HepG2 (cell line): ENCODE data around the gene PDIA6. TPM values are rescaled to one million over a fixed set of nuclear protein-coding genes. Genes with fewer than 3 reads are reported as not detected.

Experiments
- CBX5 ChIP-seq: sonication (generic); formaldehyde crosslinking; IDR thresholded peaks from 2 replicates; pipeline ENCODE4 v1.4.0; 2020; ENCODE audit warnings: missing genetic modification reagents, borderline replicate concordance
- DMTF1 ChIP-seq: sonication (generic); formaldehyde crosslinking; IDR thresholded peaks from 2 replicates; pipeline ENCODE4 v1.4.0; 2020; ENCODE audit warnings: mild to moderate bottlenecking, missing genetic modification reagents
- MXD3 ChIP-seq: IDR thresholded peaks from 2 replicates; pipeline ENCODE4 v1.6.1; 2016; ENCODE audit warnings: mild to moderate bottlenecking, missing biosample characterization, missing genetic modification reagents
- NFYC ChIP-seq: IDR thresholded peaks from 2 replicates; pipeline ENCODE4 v1.6.1; 2016; ENCODE audit warnings: missing genetic modification reagents, missing compliant biosample characterization
- NR0B2 ChIP-seq: sonication (generic); formaldehyde crosslinking; IDR thresholded peaks from 2 replicates; pipeline ENCODE4 v1.4.0; 2020; ENCODE audit warnings: mild to moderate bottlenecking, missing genetic modification reagents
- PHF21A ChIP-seq: sonication (generic); formaldehyde crosslinking; IDR thresholded peaks from 2 replicates; pipeline ENCODE4 v1.5.0; 2020; ENCODE audit warnings: mild to moderate bottlenecking, missing genetic modification reagents
- RARA ChIP-seq: IDR thresholded peaks from 2 replicates; pipeline ENCODE4 v1.6.1; 2016; ENCODE audit warnings: missing genetic modification reagents, missing compliant biosample characterization
- RNF2 ChIP-seq: fragments of 450-650 bp; conservative IDR thresholded peaks from 2 replicates; pipeline ENCODE4 v1.6.1; 2016; ENCODE audit warnings: low read depth
- SAP130 ChIP-seq: IDR thresholded peaks from 2 replicates; pipeline ENCODE4 v1.6.1; 2016; ENCODE audit warnings: low read depth
- TRAFD1 ChIP-seq: sonication (generic); formaldehyde crosslinking; IDR thresholded peaks from 2 replicates; pipeline ENCODE4 v1.5.1; 2020; ENCODE audit warnings: missing genetic modification reagents, mild to moderate bottlenecking, borderline replicate concordance
- XBP1 ChIP-seq: sonication (generic); formaldehyde crosslinking; IDR thresholded peaks from 2 replicates; pipeline ENCODE4 v1.5.0; 2020; ENCODE audit warnings: missing genetic modification reagents
- ZFP36L1 ChIP-seq: sonication (generic); formaldehyde crosslinking; IDR thresholded peaks from 2 replicates; pipeline ENCODE4 v1.8.0; 2022; ENCODE audit warnings: mild to moderate bottlenecking, missing genetic modification reagents, moderate library complexity
- ZHX2 ChIP-seq, 2 experiments: sonication (generic) in 1 of 2; formaldehyde crosslinking in 1 of 2; IDR thresholded peaks; 2 replicates each; pipeline versions ENCODE4 v1.6.1 to v1.9.0; 2014 to 2022; ENCODE audit warnings: antibody characterized with exemption in 1 of 2, borderline replicate concordance in 1 of 2, inconsistent platforms in 1 of 2, low read depth in 1 of 2, missing genetic modification reagents in 1 of 2
- ZNF274 ChIP-seq: sonication (generic); formaldehyde crosslinking; IDR thresholded peaks from 2 replicates; pipeline ENCODE4 v1.5.1; 2020; ENCODE audit warnings: mild to moderate bottlenecking, missing genetic modification reagents
- ZNF331 ChIP-seq: sonication (generic); formaldehyde crosslinking; IDR thresholded peaks from 2 replicates; pipeline ENCODE4 v1.4.0; 2020; ENCODE audit warnings: missing genetic modification reagents
- ZNF710 ChIP-seq: sonication (generic); formaldehyde crosslinking; IDR thresholded peaks from 2 replicates; pipeline ENCODE4 v1.5.0; 2020; ENCODE audit warnings: mild to moderate bottlenecking, missing genetic modification reagents, borderline replicate concordance
- polyA plus RNA-seq, 8 experiments: library from polyadenylated mRNA; depleted of rRNA in 3 of 8; stranded (reverse) in 7 of 8; unstranded in 1 of 8; fragments of >200 nt; fragmentation: Illumina TruSeq in 4 of 8; extraction: Trizol in 4 of 8; gene quantifications; 2 replicates each; pipeline versions ENCODE4 v1.2.1 to v1.2.3, GENCODE V29; 2011 to 2016; ENCODE audit warnings: low read depth in 4 of 8, missing spikeins in 1 of 8, mixed read lengths in 1 of 8; ENCODE audit not compliant: insufficient read depth in 1 of 8
- total RNA-seq, 5 experiments: library from RNA; depleted of rRNA; stranded (reverse); fragments of >200 nt; fragmentation: Illumina TruSeq; extraction: Trizol; gene quantifications; 2 replicates each; pipeline ENCODE4 v1.2.3, GENCODE V29; 2016; ENCODE audit warnings: low read depth in 1 of 5

PDIA6 gene
- total and polyA plus RNA-seq, 2 of the 13 experiments (the other 11 are each of a cell fraction or from before 2014, with no cell fraction given), result 586 to 642 TPM

- no peak for TF ChIP-seq ZNF274 (CRISPR knock-in tag)
- no peak for TF ChIP-seq RNF2
- no peak for TF ChIP-seq DMTF1 (CRISPR knock-in tag)
- TF ChIP-seq TRAFD1 (CRISPR knock-in tag), result no peak
- TF ChIP-seq NFYC (CRISPR knock-in tag), result no peak
- TF ChIP-seq NR0B2, result no peak
- no peak for TF ChIP-seq ZHX2 (IDR thresholded peaks at IDR 0.05; ENCODE audit: low read depth)
- no peak for TF ChIP-seq ZHX2 (CRISPR knock-in tag; IDR thresholded peaks at IDR 0.05; ENCODE audit: borderline replicate concordance)
- no peak for TF ChIP-seq XBP1
- TF ChIP-seq RARA (CRISPR knock-in tag), result no peak
- TF ChIP-seq ZFP36L1 (CRISPR knock-in tag), result peak; percentile 71; the same call in 1 of the 2 replicates
- TF ChIP-seq ZNF710 (CRISPR knock-in tag), result no peak
- TF ChIP-seq MXD3, result no peak
- no peak for TF ChIP-seq SAP130
- TF ChIP-seq PHF21A (CRISPR knock-in tag), result 0 out of 2 replicates have a peak, but pooled peaks have one; percentile 15
- TF ChIP-seq ZNF331, result no peak
- no peak for TF ChIP-seq CBX5 (CRISPR knock-in tag)
Observed at GRCh38 chr2:10814142-10814541, 1.6 kb upstream of the PDIA6 start (continued).
